Measurements from ENCODE around the gene C2CD2.

DNA sequence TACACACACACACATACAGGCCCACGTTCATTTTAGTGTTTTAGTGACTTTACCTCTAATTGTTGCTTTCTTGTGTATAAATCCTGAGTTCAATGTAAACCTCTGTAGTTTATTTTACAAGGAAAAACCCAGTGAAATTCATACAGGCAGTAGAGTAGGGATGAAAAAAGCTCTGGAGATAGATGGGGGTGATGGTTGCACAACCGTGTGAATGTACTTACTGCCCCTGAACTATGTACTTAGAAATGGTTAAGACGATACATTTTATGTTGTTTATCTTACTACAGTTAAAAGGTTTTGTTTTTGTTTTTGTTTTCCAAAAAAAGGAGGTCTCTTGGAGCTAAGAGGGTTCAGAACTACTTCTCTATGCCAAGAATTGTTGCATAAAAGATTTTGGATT is 45.0 kb downstream of the C2CD2 start:
- TF ChIP-seq, protein P1, sequence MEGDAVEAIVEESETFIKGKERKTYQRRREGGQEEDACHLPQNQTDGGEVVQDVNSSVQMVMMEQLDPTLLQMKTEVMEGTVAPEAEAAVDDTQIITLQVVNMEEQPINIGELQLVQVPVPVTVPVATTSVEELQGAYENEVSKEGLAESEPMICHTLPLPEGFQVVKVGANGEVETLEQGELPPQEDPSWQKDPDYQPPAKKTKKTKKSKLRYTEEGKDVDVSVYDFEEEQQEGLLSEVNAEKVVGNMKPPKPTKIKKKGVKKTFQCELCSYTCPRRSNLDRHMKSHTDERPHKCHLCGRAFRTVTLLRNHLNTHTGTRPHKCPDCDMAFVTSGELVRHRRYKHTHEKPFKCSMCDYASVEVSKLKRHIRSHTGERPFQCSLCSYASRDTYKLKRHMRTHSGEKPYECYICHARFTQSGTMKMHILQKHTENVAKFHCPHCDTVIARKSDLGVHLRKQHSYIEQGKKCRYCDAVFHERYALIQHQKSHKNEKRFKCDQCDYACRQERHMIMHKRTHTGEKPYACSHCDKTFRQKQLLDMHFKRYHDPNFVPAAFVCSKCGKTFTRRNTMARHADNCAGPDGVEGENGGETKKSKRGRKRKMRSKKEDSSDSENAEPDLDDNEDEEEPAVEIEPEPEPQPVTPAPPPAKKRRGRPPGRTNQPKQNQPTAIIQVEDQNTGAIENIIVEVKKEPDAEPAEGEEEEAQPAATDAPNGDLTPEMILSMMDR (conservative IDR thresholded peaks at IDR 0.05; ENCODE audit: low read depth, low read length) = no peak
- no peak for TF ChIP-seq EZH2 (IDR thresholded peaks at IDR 0.05; ENCODE audit: borderline replicate concordance, low read depth, low read length, poor library complexity, severe bottlenecking)
